CD4-positive, CD25-positive, alpha-beta regulatory T cell (primary cell): ENCODE measurements around the gene GEMIN7. TPM values are rescaled to one million over a fixed set of nuclear protein-coding genes. Genes with fewer than 3 reads are reported as not detected.

Experiments used
- ATAC-seq, 2 donors: fragments of 150-1000 bp; cut with Tn5 transposase; one replicate each; pipeline ENCODE4 v1.10.0; 2021; ENCODE audit warnings: low read depth in 2 of 2, moderate number of reproducible peaks in 2 of 2, moderate library complexity in 1 of 2
- DNase-seq, 3 donors: peaks; one replicate each; pipeline versions ENCODE4 v3.0.0 to v3.0.0-alpha.2; 2012 to 2022; ENCODE audit warnings: mixed read lengths in 1 of 3
- H3K27ac ChIP-seq: one replicate; pipeline ENCODE4 v1.7.0; 2013; ENCODE audit warnings: mild to moderate bottlenecking, low read length; ENCODE audit not compliant: insufficient read depth, poor library complexity, severe bottlenecking
- H3K27me3 ChIP-seq: one replicate; pipeline ENCODE4 v1.7.0; 2013; ENCODE audit warnings: low read length; ENCODE audit not compliant: control insufficient read depth, insufficient read depth
- H3K36me3 ChIP-seq: one replicate; pipeline ENCODE4 v1.7.0; 2013; ENCODE audit warnings: mild to moderate bottlenecking, low read length, moderate library complexity; ENCODE audit not compliant: control insufficient read depth, insufficient read depth
- H3K4me1 ChIP-seq: 2 replicates; pipeline ENCODE4 v1.7.0; 2013; ENCODE audit warnings: mild to moderate bottlenecking, low read length; ENCODE audit not compliant: insufficient read depth, control insufficient read depth, poor library complexity, severe bottlenecking
- H3K4me3 ChIP-seq: one replicate; pipeline ENCODE4 v1.7.0; 2013; ENCODE audit warnings: low read depth, mild to moderate bottlenecking, low read length, moderate library complexity
- H3K9me3 ChIP-seq, 2 experiments: 1 replicate in 1 of 2; 2 replicates in 1 of 2; pipeline ENCODE4 v1.7.0; 2013; ENCODE audit warnings: low read length in 2 of 2, mild to moderate bottlenecking in 1 of 2, moderate library complexity in 1 of 2; ENCODE audit not compliant: control insufficient read depth in 2 of 2
- H3K27ac Mint-ChIP-seq, 3 donors: one replicate each; pipeline ENCODE4 v1.8.0; 2020 to 2022; ENCODE audit warnings: mild to moderate bottlenecking in 3 of 3, mixed read lengths in 3 of 3, moderate library complexity in 2 of 3
- H3K27me3 Mint-ChIP-seq: one replicate; pipeline ENCODE4 v1.8.0; 2022; ENCODE audit warnings: mild to moderate bottlenecking, mixed read lengths
- H3K36me3 Mint-ChIP-seq: one replicate; pipeline ENCODE4 v1.8.0; 2020; ENCODE audit warnings: mixed read lengths
- H3K4me1 Mint-ChIP-seq, 4 donors: one replicate each; pipeline ENCODE4 v1.8.0; 2020 to 2022; ENCODE audit warnings: mixed read lengths in 4 of 4, mild to moderate bottlenecking in 1 of 4
- H3K4me3 Mint-ChIP-seq, 4 donors: one replicate each; pipeline ENCODE4 v1.8.0; 2020 to 2022; ENCODE audit warnings: mild to moderate bottlenecking in 4 of 4, mixed read lengths in 4 of 4, moderate library complexity in 3 of 4
- H3K9me3 Mint-ChIP-seq, 7 donors: one replicate each; pipeline ENCODE4 v1.8.0; 2020 to 2022; ENCODE audit warnings: mixed read lengths in 7 of 7, mild to moderate bottlenecking in 3 of 7, moderate library complexity in 2 of 7
- polyA plus RNA-seq, 4 donors: library from polyadenylated mRNA; unstranded; fragments of 300-500 nt; fragmentation: Illumina TruSeq; gene quantifications; one replicate each; pipeline ENCODE4 v1.2.3, GENCODE V29; 2021
- total RNA-seq: library from RNA; stranded (reverse); gene quantifications from one replicate; pipeline ENCODE4 v1.2.3, GENCODE V29; 2022

GEMIN7 gene
- total and polyA plus RNA-seq, 5 donors from 2014 or later, result 6.6 to 93.1 (median 77.3) TPM

GRCh38 chr19:45040059-45040771, 38.8 kb upstream of the GEMIN7 start:
- Histone ChIP-seq H3K27me3 (no peaks in the 10 kb centered on the region), H3K9me3 (no peaks in the 10 kb centered on the region), H3K4me1 (peaks cover 25% of the 10 kb centered on the region), H3K27ac (no peak overlapping the region), H3K36me3 (peaks cover 45% of the 10 kb centered on the region), H3K4me3 (peak overlapping the region; percentile 86)
- DNase-seq, result no peak
- Mint-ChIP-seq H3K4me1 (peaks cover 0 to 45% (median 26%) of the 10 kb centered on the region in 4 donors), H3K9me3 (no peaks in the 10 kb centered on the region), H3K4me3 (peak overlapping the region; percentile 91 to 99 (median 97)), H3K36me3 (peaks cover 24% of the 10 kb centered on the region), H3K27ac (peak overlapping the region; percentile 74 to 99 (median 96)), H3K27me3 (no peaks in the 10 kb centered on the region)
- ATAC-seq, result no peak

GRCh38 chr19:45041125-45041524, 37.9 kb upstream of the GEMIN7 start:
- H3K4me3 Mint-ChIP-seq, result peak overlapping the region; percentile 54 to 80 (median 75)
- Histone ChIP-seq H3K27me3 (no peaks in the 10 kb centered on the region), H3K4me1 (peaks cover 25% of the 10 kb centered on the region), H3K27ac (no peak overlapping the region), H3K36me3 (peaks cover 49% of the 10 kb centered on the region), H3K4me3 (no peak overlapping the region), H3K9me3 (no peaks in the 10 kb centered on the region)
- ATAC-seq (no peak), DNase-seq (no peak)
- peaks cover 32% of the 10 kb centered on the region for H3K36me3 Mint-ChIP-seq
- H3K4me1 Mint-ChIP-seq, result peaks cover 0 to 54% (median 31%) of the 10 kb centered on the region in 4 donors
- H3K27me3 Mint-ChIP-seq, result no peaks in the 10 kb centered on the region
- H3K27ac Mint-ChIP-seq, result peak overlapping the region in 1 of 3 donors; percentile 99
- H3K9me3 Mint-ChIP-seq, result no peaks in the 10 kb centered on the region

- H3K27me3 ChIP-seq, result no peaks in the 10 kb centered on the region
- H3K36me3 ChIP-seq, result peaks cover 53% of the 10 kb centered on the region
- peak overlapping the region in 1 of 4 donors; percentile 19 for H3K4me3 Mint-ChIP-seq
- peaks cover 34% of the 10 kb centered on the region for H3K36me3 Mint-ChIP-seq
- H3K9me3 Mint-ChIP-seq, result no peaks in the 10 kb centered on the region
- ATAC-seq (no peak), DNase-seq (no peak)
- peaks cover 0 to 62% (median 39%) of the 10 kb centered on the region in 4 donors for H3K4me1 Mint-ChIP-seq
- H3K27ac ChIP-seq, result no peak overlapping the region
- H3K27ac Mint-ChIP-seq, result peak overlapping the region in 1 of 3 donors; percentile 20
- H3K4me1 ChIP-seq, result peaks cover 11% of the 10 kb centered on the region
- no peak overlapping the region for H3K4me3 ChIP-seq
- no peaks in the 10 kb centered on the region for H3K27me3 Mint-ChIP-seq
- no peaks in the 10 kb centered on the region for H3K9me3 ChIP-seq
Observed at GRCh38 chr19:45045671-45046353, 33.2 kb upstream of the GEMIN7 start.

GRCh38 chr19:45046355-45046754, 32.7 kb upstream of the GEMIN7 start:
- ATAC-seq (no peak), DNase-seq (no peak)
- H3K4me3 ChIP-seq, result no peak overlapping the region
- Mint-ChIP-seq H3K4me3 (no peak overlapping the region), H3K27me3 (no peaks in the 10 kb centered on the region), H3K36me3 (peaks cover 31% of the 10 kb centered on the region), H3K27ac (peak overlapping the region in 1 of 3 donors; percentile 74), H3K4me1 (peaks cover 0 to 57% (median 36%) of the 10 kb centered on the region in 4 donors), H3K9me3 (no peaks in the 10 kb centered on the region)
- H3K27ac ChIP-seq, result no peak overlapping the region
- H3K9me3 ChIP-seq, result no peaks in the 10 kb centered on the region
- no peaks in the 10 kb centered on the region for H3K27me3 ChIP-seq
- H3K4me1 ChIP-seq, result peaks cover 5% of the 10 kb centered on the region
- H3K36me3 ChIP-seq, result peaks cover 50% of the 10 kb centered on the region

GRCh38 chr19:45047188-45047797, 31.8 kb upstream of the GEMIN7 start:
- peak in 1 of 2 donors; percentile 49 for ATAC-seq
- Histone ChIP-seq H3K9me3 (no peaks in the 10 kb centered on the region), H3K4me3 (no peak overlapping the region), H3K36me3 (peaks cover 47% of the 10 kb centered on the region), H3K27ac (no peak overlapping the region), H3K4me1 (no peaks in the 10 kb centered on the region), H3K27me3 (no peaks in the 10 kb centered on the region)
- Mint-ChIP-seq H3K4me1 (peaks cover 0 to 52% (median 30%) of the 10 kb centered on the region in 4 donors), H3K4me3 (peak overlapping the region in 1 of 4 donors; percentile 35), H3K9me3 (no peaks in the 10 kb centered on the region), H3K27me3 (no peaks in the 10 kb centered on the region), H3K36me3 (peaks cover 22% of the 10 kb centered on the region), H3K27ac (peak overlapping the region; percentile 69 to 82 (median 74))
- peak in 1 of 3 donors; percentile 53 for DNase-seq

- no peak overlapping the region for H3K4me3 ChIP-seq
- ATAC-seq, result no peak
- H3K27me3 ChIP-seq, result no peaks in the 10 kb centered on the region
- no peak overlapping the region for H3K4me3 Mint-ChIP-seq
- peaks cover 27% of the 10 kb centered on the region for H3K36me3 Mint-ChIP-seq
- H3K9me3 Mint-ChIP-seq, result no peaks in the 10 kb centered on the region
- no peak overlapping the region for H3K27ac ChIP-seq
- H3K4me1 Mint-ChIP-seq, result peaks cover 0 to 48% (median 30%) of the 10 kb centered on the region in 4 donors
- peaks cover 51% of the 10 kb centered on the region for H3K36me3 ChIP-seq
- no peaks in the 10 kb centered on the region for H3K27me3 Mint-ChIP-seq
- peak overlapping the region; percentile 1 to 45 (median 15) for H3K27ac Mint-ChIP-seq
- no peak for DNase-seq
- no peaks in the 10 kb centered on the region for H3K9me3 ChIP-seq
- H3K4me1 ChIP-seq, result no peaks in the 10 kb centered on the region
Observed at GRCh38 chr19:45049073-45049736, 29.9 kb upstream of the GEMIN7 start.

GRCh38 chr19:45050036-45050435, 29.0 kb upstream of the GEMIN7 start:
- Mint-ChIP-seq H3K27me3 (no peaks in the 10 kb centered on the region), H3K9me3 (no peaks in the 10 kb centered on the region), H3K4me1 (peaks cover 0 to 40% (median 27%) of the 10 kb centered on the region in 4 donors), H3K36me3 (peaks cover 27% of the 10 kb centered on the region), H3K27ac (peak overlapping the region in 1 of 3 donors; percentile 43), H3K4me3 (no peak overlapping the region)
- Histone ChIP-seq H3K27me3 (no peaks in the 10 kb centered on the region), H3K36me3 (peaks cover 50% of the 10 kb centered on the region), H3K9me3 (no peaks in the 10 kb centered on the region), H3K4me3 (no peak overlapping the region), H3K4me1 (no peaks in the 10 kb centered on the region), H3K27ac (no peak overlapping the region)
- no peak for ATAC-seq
- no peak for DNase-seq
